ENCODE measurements around the gene ST7. TPM values are rescaled to one million over a fixed set of nuclear protein-coding genes. Genes with fewer than 3 reads are reported as not detected.

The ST7 gene
- total RNA-seq, 1 experiment from 2014 or later = 38.2 TPM

- intact Hi-C loops (cut with micrococcal nuclease; ENCODE audit: unreplicated experiment) = loop anchor here (5.0 kb wide), 1 partner anchor 37 kb away; no protein-coding TSS in a partner anchor
- no peak overlapping the region for H3K4me3 ChIP-seq (ENCODE audit: low read depth, low read length)
- ChIA-PET POLR2A (no interaction called here), CTCF (no interaction called here)
- no TSS peak for BruUV-seq (replicated peaks)
- Mint-ChIP-seq H3K4me1 (ENCODE audit: low read depth, unreplicated experiment) (no peaks in the 10 kb centered on the region), H3K4me3 (ENCODE audit: unreplicated experiment) (no peak overlapping the region), H3K36me3 (ENCODE audit: insufficient read depth, unreplicated experiment) (no peaks in the 10 kb centered on the region), H3K9me3 (ENCODE audit: unreplicated experiment) (peaks cover 22% of the 10 kb centered on the region), H3K27me3 (ENCODE audit: insufficient read depth, unreplicated experiment) (peaks cover 4% of the 10 kb centered on the region), H3K27ac (ENCODE audit: unreplicated experiment) (no peak overlapping the region)
- H3K36me3 ChIP-seq (ENCODE audit: control insufficient read depth, insufficient read depth, low read length) = no peaks in the 10 kb centered on the region
- H3K27me3 ChIP-seq (replicated peaks; ENCODE audit: control insufficient read depth, insufficient read depth, low read length) = no peaks in the 10 kb centered on the region
- TF ChIP-seq CTCF (IDR thresholded peaks at IDR 0.05; ENCODE audit: insufficient read depth in 1 of 2, low read depth in 1 of 2, low read length in 1 of 2, severe bottlenecking in 1 of 2, unreplicated experiment in 1 of 2) = no peak
- 0 out of 2 replicates have a peak, but pooled peaks cover 5% of the 10 kb centered on the region for H3K4me1 ChIP-seq
- no peak for DNase-seq
- peaks cover 17% of the 10 kb centered on the region for H3K9me3 ChIP-seq
Measured at GRCh38 chr7:117249696-117250095, 296.4 kb downstream of the ST7 start.

GRCh38 chr7:117250245-117250644 lies 296.9 kb downstream of the ST7 start:
- peaks cover 12% of the 10 kb centered on the region for H3K9me3 ChIP-seq
- Mint-ChIP-seq H3K4me1 (ENCODE audit: low read depth, unreplicated experiment) (no peaks in the 10 kb centered on the region), H3K36me3 (ENCODE audit: insufficient read depth, unreplicated experiment) (no peaks in the 10 kb centered on the region), H3K27ac (ENCODE audit: unreplicated experiment) (no peak overlapping the region), H3K9me3 (ENCODE audit: unreplicated experiment) (peaks cover 21% of the 10 kb centered on the region), H3K27me3 (ENCODE audit: insufficient read depth, unreplicated experiment) (peaks cover 4% of the 10 kb centered on the region), H3K4me3 (ENCODE audit: unreplicated experiment) (no peak overlapping the region)
- H3K4me3 ChIP-seq (ENCODE audit: low read depth, low read length) = no peak overlapping the region
- TF ChIP-seq CTCF (IDR thresholded peaks at IDR 0.05; ENCODE audit: insufficient read depth in 1 of 2, low read depth in 1 of 2, low read length in 1 of 2, severe bottlenecking in 1 of 2, unreplicated experiment in 1 of 2) = no peak
- 0 out of 2 replicates have a peak, but pooled peaks cover 5% of the 10 kb centered on the region for H3K4me1 ChIP-seq
- H3K36me3 ChIP-seq (ENCODE audit: control insufficient read depth, insufficient read depth, low read length) = no peaks in the 10 kb centered on the region
- no peaks in the 10 kb centered on the region for H3K27me3 ChIP-seq (replicated peaks; ENCODE audit: control insufficient read depth, insufficient read depth, low read length)
- CTCF ChIA-PET = no interaction called here
- no peak for DNase-seq
- POLR2A ChIA-PET = no interaction called here
- no TSS peak for BruUV-seq (replicated peaks)
- intact Hi-C loops (cut with micrococcal nuclease; ENCODE audit: unreplicated experiment) = loop anchor here (5.0 kb wide), 1 partner anchor 38 kb away; no protein-coding TSS in a partner anchor

- no peaks in the 10 kb centered on the region for H3K4me1 Mint-ChIP-seq (ENCODE audit: low read depth, unreplicated experiment)
- no peak overlapping the region for H3K4me3 Mint-ChIP-seq (ENCODE audit: unreplicated experiment)
- POLR2A ChIA-PET = no interaction called here
- TF ChIP-seq CTCF (IDR thresholded peaks at IDR 0.05; ENCODE audit: insufficient read depth in 1 of 2, low read depth in 1 of 2, low read length in 1 of 2, severe bottlenecking in 1 of 2, unreplicated experiment in 1 of 2) = no peak
- CTCF ChIA-PET = no interaction called here
- Histone ChIP-seq H3K9me3 (peaks cover 6% of the 10 kb centered on the region), H3K27me3 (replicated peaks; ENCODE audit: control insufficient read depth, insufficient read depth, low read length) (no peaks in the 10 kb centered on the region), H3K36me3 (ENCODE audit: control insufficient read depth, insufficient read depth, low read length) (no peaks in the 10 kb centered on the region), H3K4me1 (0 out of 2 replicates have a peak, but pooled peaks cover 5% of the 10 kb centered on the region), H3K4me3 (ENCODE audit: low read depth, low read length) (no peak overlapping the region)
- BruUV-seq (replicated peaks) = no TSS peak
- intact Hi-C loops (cut with micrococcal nuclease; ENCODE audit: unreplicated experiment) = loop anchor here (5.0 kb wide), 1 partner anchor 38 kb away; no protein-coding TSS in a partner anchor
- H3K27me3 Mint-ChIP-seq (ENCODE audit: insufficient read depth, unreplicated experiment) = peaks cover 4% of the 10 kb centered on the region
- no peaks in the 10 kb centered on the region for H3K36me3 Mint-ChIP-seq (ENCODE audit: insufficient read depth, unreplicated experiment)
- no peak overlapping the region for H3K27ac Mint-ChIP-seq (ENCODE audit: unreplicated experiment)
- peaks cover 15% of the 10 kb centered on the region for H3K9me3 Mint-ChIP-seq (ENCODE audit: unreplicated experiment)
- DNase-seq = no peak
Measured at GRCh38 chr7:117250801-117251200, 297.5 kb downstream of the ST7 start.
